Measurements from ENCODE around the gene SLC43A1. TPM values are rescaled to one million over a fixed set of nuclear protein-coding genes. Genes with fewer than 3 reads are reported as not detected.

Gene SLC43A1
- total RNA-seq, 6 experiments from 2014 or later: 38.9 to 173 (median 106) TPM

DNA sequence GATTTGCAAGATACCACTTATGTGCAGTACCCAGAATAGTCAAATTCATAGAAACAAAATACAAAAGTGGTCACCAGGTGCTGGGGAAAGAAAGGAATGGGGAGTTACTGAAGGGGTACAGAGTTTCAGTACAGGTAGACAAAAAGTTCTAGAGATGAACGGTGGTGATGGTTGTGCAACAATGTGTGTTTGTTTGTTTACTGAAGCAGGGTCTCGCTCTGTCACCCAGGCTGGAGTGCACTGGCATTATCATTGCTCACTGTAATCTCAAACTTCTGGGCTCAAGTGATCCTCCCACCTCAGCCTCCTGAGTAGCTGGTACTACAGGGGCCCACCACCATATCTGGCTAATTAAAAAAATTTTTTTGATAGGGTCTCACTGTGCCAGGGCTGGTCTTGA lies 39.9 kb upstream of the SLC43A1 start:
- DNase-seq (no peak), ATAC-seq (peak; percentile 39 to 70 (median 54))
- no peaks in the 10 kb centered on the region for H3K27me3 ChIP-seq
- TF ChIP-seq CTCF (IDR thresholded peaks at IDR 0.05) (no peak), POLR2A (IDR thresholded peaks at IDR 0.05) (no peak)
- H3K4me3 ChIP-seq: no peak overlapping the region
- H3K9me3 ChIP-seq: no peaks in the 10 kb centered on the region
- 33% methylated on average over 2 of the region's 2 CpGs for WGBS (ENCODE audit: insufficient coverage, low coverage, low lambda C conversion rate, missing lambda C conversion rate)
- no peaks in the 10 kb centered on the region for H3K4me1 ChIP-seq
- intact Hi-C loops (cut with DNase I): no loop called here
- H3K27ac ChIP-seq: no peak overlapping the region
- peaks cover 4 to 88% (median 33%) of the 10 kb centered on the region in 4 donors for H3K36me3 ChIP-seq

GRCh38 chr11:57552479-57552878 lies 37.0 kb upstream of the SLC43A1 start:
- no peak for ATAC-seq
- intact Hi-C loops (cut with DNase I): no loop called here
- H3K4me3 ChIP-seq: no peak overlapping the region
- TF ChIP-seq CTCF (IDR thresholded peaks at IDR 0.05) (no peak), POLR2A (IDR thresholded peaks at IDR 0.05) (no peak)
- no peaks in the 10 kb centered on the region for H3K27me3 ChIP-seq
- peaks cover 4 to 77% (median 25%) of the 10 kb centered on the region in 4 donors for H3K36me3 ChIP-seq
- H3K9me3 ChIP-seq: no peaks in the 10 kb centered on the region
- H3K4me1 ChIP-seq: no peaks in the 10 kb centered on the region
- H3K27ac ChIP-seq: no peak overlapping the region
- no peak for DNase-seq
- WGBS (ENCODE audit: insufficient coverage, low coverage, low lambda C conversion rate, missing lambda C conversion rate): 70% methylated on average over 3 of the region's 5 CpGs

DNA sequence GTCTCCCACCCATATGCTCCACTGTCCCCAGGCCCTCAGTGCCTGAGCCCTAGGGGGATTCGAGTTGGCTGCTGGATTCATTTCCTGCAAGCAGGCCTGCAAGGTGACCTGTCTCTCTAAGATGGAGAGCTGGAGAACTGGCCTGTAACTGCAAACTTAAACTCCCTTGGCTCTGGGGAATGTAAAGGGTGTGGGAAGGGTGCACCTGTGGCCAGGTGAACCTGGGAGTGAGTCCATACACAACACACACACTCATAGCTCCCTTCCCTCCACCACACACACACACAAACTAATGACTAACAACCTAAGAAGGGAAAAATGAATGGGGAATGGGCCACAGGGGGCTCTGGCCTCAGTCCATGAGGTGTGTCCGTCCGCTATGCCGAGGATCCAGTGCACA lies 36.4 kb upstream of the SLC43A1 start:
- intact Hi-C loops (cut with DNase I): no loop called here
- ATAC-seq (no peak), DNase-seq (no peak)

DNA sequence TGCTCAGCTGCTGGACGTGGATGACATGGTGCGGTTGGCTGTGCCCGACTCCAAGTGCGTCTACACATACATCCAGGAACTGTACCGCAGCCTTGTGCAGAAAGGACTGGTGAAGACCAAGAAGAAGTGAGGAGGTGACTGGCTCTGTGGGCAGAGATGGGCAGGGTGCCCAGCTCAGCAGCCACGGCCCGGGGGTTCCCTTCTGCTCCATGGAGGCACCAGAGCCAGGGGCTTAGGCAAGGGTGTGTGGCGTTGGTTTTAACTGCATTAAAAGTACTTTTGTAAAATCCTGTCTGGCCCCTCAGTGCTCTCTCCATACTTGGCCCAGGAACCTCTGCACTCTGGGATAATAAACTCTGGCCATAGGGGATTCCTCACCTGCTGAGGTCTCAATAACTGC lies 34.5 kb upstream of the SLC43A1 start:
- DNase-seq: no peak
- no peak for ATAC-seq
- H3K4me3 ChIP-seq: no peak overlapping the region
- no CpG with 5 or more reads among the region's 8 CpGs for WGBS (ENCODE audit: insufficient coverage, low coverage, low lambda C conversion rate, missing lambda C conversion rate)
- no peaks in the 10 kb centered on the region for H3K27me3 ChIP-seq
- peaks cover 4 to 59% (median 25%) of the 10 kb centered on the region in 4 donors for H3K36me3 ChIP-seq
- H3K4me1 ChIP-seq: no peaks in the 10 kb centered on the region
- H3K27ac ChIP-seq: no peak overlapping the region
- intact Hi-C loops (cut with DNase I): no loop called here
- TF ChIP-seq POLR2A (IDR thresholded peaks at IDR 0.05): no peak
- no peak for TF ChIP-seq CTCF (IDR thresholded peaks at IDR 0.05)
- no peaks in the 10 kb centered on the region for H3K9me3 ChIP-seq

More for the DNA sequence above, 36.4 kb upstream of the SLC43A1 start:
- 100% methylated on average over 4 of the region's 4 CpGs for WGBS (ENCODE audit: insufficient coverage, low coverage, low lambda C conversion rate, missing lambda C conversion rate)
- Histone ChIP-seq H3K27me3 (no peaks in the 10 kb centered on the region), H3K36me3 (peaks cover 4 to 71% (median 25%) of the 10 kb centered on the region in 4 donors), H3K4me1 (no peaks in the 10 kb centered on the region), H3K27ac (no peak overlapping the region), H3K9me3 (no peaks in the 10 kb centered on the region), H3K4me3 (no peak overlapping the region)
- TF ChIP-seq POLR2A (IDR thresholded peaks at IDR 0.05) (no peak), CTCF (IDR thresholded peaks at IDR 0.05) (no peak)
